Fibroblast of upper back skin (primary cell): ENCODE data around the gene GLRX.
"Not testable (repeated sequence)": the region's sequence is repeated elsewhere in the genome, so short reads cannot be mapped to it uniquely, and the experiment has no call there.

Source experiments
- DNase-seq: peaks from one replicate; pipeline ENCODE4 v3.0.0-alpha.2; 2013

The GLRX gene, protein sequence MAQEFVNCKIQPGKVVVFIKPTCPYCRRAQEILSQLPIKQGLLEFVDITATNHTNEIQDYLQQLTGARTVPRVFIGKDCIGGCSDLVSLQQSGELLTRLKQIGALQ

DNA sequence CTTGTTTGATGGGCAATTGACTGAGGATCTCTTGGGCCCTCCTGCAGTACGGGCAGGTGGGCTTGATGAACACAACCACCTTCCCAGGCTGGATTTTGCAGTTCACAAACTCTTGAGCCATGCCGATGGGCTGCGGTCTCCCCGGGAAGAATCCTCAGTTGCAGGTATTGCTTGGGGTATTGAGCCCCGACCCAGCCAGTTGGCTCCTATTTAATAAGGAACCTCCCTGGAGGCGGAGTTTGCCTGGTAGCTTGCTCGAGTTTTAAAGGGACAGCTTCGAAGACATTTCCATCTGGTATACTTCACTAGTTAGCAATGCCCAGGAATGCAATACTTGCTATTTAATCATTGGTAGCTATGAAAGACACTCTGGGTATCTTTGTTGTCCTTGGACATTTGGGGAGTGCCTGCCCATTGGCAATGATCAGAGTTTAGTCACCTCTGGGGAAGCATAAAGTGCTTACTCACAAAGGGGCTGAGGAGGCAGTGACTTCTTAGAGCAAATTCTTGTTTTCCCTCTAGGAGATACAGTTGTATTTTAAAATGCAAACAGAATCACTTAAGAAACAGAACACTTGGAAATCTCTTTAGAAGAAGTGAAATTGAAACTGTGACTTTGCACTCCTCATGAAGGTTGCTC, at the start of gene GLRX:
TSS of gene GLRX (minus strand) at position 185 of the 640 bp plus-strand sequence. CDS start at position 121, 64 bp downstream.
- DNase-seq = peak; percentile 83

DNA sequence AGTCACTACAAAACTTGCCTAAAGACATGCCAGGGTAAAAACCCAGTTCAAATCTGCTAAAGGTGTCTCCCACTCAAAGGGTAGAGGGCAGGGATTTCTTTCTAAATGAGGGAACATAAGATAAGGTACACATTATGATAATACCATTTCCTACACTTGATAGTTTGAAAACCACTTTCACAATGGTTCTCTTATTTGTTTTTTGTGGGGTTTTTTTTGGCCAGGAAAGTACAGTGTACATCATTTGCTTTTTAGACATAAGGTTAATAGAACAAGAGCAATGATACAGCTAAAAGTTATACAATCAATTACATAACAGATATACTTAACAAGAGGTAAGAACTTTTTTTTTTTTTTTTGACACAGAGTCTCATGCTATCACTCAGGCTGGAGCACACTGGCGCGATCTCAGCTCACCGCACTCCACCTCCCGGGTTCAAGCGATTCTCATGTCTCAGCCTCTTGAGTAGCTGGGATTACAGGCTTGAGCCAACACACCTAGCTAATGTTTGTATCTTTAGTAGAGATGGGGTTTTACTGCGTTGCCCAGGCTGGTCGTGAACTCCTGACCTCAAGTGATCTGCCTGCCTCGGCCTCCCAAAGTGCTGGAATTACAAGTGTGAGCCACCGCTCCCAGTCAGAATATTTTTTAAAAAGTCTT, 48.8 kb upstream of the GLRX start:
- no peak for DNase-seq

DNA sequence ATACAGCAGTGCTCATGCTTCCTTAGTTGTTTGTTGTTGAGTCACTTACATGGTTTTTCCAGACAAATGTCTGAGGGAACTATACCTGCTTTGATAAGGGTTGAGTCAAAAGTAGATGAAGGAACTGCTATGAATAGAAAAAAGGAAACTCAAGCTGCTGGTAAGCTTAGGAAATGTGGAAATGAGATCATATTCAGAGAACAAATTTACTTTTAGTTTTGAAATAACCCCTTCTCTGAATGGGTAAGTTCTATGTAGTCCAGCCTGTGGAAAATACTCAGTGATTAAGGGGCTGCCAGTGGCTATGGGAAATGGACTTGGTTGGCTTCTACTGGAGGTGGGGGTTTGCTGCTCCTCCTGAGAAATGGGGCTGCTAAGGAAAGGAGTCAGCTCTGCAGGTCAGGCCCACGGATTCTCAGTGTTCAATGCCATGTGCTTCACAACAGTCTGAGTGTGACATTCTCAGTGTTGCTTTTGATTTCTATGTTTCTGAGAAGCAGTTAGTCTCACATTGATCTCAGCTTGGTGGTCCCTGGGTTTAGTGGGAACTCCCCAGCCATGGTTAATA, 47.7 kb upstream of the GLRX start:
- DNase-seq = peak; percentile 49

DNA sequence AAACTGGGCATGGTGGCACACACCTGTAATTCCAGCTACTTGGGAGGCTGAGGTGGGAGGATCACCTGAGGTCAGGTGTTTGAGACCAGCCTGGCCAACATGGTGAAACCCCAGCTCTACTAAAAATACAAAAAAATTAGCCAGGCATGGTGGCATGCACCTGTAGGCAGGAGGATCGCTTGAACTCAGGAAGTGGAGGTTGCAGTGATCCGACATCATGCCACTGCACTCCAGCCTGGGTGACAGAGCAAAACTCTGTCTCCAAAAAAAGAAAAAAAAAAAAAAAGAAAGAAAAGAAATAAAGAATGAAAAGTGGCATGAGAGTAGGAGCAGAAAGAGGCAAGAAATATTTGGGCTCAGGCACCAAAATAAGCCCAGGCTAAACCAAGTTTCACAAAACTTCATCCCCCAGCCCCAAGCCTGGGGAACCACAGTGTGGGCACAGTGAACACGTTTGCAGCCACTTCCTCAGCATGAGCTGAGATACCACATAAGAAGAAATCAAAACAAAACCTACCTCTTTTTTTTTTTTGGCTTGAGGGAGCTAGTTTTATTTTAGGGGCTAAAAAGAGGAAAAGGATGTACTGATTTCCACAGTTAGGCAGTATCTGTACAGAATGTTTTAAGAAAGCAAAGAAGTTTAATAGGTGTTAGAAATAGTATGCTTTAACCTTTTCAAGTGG, 46.8 kb upstream of the GLRX start:
- not testable (repeated sequence) for DNase-seq

DNA sequence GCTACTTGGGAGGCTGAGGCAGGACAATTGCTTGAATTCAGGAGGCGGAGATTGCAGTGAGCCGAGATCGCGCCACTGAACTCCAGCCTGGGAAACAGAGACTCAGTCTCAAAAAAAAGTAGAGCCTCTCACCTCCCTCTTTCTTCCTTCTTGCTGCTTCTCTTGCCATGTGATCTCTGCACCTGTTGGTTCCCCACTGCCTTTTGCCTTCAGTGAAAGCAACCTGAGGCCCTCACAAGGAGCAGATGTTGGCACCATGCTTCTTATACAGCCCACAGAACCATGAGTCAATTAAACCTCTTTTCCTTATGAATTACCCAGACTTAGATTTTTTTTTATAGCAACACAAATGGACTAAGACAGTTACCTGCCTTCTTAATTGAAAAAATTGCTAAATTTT, 45.6 kb upstream of the GLRX start:
- DNase-seq = no peak

DNA sequence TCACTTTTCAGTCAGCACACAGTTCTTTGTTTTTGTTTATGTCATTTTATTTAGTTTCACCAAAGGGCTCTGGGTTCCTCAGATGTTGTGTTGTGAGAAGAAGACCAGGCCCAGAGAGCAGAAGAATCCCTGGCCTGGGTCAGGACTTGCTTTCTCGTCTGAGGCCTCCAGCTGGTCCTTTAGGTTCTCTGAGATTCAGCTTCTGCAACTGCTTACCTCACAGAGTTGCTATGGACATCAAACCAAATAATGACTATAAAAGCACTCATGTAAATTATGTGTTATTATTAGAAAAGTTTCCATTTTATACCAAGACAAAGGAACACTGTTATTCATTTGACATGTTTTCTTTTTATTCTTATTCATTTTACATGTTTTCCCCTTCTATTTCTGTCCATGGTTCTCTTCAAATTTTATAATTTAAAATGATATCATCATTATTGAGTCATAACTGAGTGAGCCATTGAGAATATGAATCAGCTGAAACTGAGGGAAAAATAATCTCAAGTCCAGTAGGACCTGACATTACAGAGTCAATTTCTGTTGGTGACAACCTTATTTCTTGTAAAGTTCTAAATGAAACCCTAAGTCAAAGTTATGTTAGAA, 44.0 kb upstream of the GLRX start:
- DNase-seq = no peak

DNA sequence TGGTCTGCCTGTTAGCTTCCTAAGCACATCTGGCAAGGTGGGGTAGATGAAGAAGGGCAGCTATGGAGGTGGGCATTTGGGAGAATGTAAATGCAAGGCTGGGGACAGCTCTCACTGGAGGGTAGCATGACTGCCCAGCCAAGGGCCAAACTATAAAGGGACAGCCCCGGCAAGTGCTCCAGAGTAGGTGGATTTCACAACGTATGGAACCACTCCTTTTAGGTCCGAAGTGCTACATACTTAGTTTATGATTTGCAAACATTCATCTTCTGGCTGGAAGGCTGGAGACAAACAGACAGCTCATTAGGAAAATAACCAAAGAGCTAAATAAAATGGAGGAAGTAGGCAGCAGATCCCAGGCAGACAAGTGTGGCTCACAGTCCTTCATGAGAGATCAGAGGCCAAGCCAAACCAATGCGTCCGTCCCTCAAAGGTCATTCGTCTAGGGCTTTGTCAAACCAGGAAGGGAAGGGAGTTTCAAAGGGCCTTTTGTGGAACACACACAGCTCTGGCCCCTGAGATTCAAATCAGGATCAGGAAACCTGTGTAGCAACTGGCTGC, 42.5 kb upstream of the GLRX start:
- DNase-seq = no peak

DNA sequence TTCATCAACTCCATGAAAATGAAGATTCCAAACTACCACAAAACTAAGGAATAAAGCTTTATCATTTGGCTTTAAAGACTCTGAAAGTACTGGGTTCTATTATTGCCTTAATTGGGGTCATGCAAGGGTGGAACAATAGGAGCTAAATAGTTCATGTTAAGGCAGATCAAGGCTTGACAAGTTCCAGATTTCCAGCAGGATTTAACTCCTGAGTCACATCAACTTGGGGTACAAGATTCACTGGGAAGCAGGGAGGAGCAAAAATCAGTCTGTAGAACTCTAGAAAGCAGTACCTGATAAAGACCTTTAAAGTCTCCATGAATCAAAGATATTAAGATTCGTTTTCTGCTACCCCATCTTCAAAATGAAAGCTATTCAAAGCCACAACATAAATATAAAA, 41.9 kb upstream of the GLRX start:
- no peak for DNase-seq

DNA sequence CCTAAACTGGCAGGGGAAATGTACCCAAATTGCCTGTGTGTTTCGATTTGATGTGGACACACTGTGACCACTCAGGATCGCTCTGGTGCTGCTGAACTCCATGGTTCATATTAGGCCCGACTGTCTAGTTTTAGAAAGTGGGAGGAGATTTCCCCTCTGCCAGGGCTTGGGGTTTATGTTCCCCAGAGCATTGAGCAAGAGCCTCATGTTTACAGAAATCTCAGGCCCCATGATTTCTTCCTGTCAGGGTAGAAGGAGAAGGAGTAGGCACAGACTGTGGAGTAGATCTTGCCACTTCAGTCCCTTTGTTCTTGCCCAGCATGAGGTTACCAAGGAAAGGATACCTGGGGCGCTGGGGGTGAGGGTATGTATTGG, 40.8 kb upstream of the GLRX start:
- DNase-seq = peak; percentile 63

DNA sequence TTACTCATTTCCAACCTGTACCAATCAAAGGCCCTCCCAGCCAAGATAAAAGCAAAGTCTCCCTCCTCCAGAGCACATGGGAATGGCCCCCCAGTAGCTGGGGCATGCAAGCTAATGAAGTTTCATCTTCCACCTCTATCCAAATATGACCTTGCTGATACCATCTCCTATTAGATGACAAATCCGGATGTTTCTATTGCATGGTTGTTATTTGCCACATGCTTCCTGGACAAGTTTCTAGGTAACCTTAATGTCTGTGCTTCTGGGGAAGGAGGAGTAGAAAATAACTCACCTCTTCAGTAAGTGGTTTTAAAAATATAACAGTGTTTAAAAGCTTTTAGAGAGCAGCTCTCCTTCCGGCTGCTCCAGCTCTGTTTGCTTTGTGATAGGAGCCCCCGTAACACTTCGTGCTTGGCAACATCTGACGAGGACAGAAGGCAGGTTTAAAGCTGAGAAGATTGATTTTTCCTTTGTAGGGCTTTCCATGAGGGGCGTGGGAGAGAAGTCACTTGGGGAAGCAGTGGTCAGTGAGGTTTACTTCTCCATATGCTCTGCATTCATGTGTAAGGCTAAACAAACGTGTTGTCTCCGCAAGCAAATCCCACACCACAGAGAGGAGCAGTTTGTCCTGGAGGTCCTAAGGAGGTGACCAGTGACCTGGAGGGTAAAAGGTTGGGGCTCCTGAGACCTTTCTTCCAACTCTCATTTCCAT, 40.3 kb upstream of the GLRX start:
- no peak for DNase-seq

DNA sequence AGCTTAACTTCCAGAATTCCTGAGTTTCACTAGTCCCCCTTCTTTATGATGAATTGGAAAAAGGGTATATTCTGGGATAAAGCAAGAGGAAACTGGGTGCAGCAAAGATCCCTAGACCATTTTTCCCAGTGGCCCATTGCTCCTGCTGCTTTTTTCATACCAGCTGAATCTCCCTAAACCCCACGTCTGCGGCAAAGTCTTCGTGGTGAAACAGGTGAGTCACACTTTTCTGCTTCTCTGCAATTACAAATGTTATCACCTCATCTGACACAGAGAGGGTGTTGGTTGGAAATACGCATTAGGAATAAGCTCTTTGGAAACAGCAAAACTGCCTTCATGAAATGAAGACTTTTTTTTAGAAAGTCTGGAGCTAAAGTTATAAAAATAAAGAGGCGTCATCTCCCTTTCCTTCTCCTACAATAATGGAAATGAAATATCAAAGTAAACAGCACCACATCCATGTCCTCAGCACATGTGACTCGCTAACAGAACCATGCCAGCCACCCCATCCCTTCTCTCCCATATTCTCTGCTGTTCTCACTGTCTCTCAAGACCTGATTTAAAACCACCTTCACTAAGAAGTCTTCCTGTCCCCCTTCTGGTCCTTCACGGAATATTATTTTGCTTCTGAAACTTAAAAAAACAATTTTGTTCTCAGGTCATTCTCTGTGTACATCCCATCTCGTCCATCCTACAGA, 39.5 kb upstream of the GLRX start:
- peak; percentile 56 for DNase-seq

DNA sequence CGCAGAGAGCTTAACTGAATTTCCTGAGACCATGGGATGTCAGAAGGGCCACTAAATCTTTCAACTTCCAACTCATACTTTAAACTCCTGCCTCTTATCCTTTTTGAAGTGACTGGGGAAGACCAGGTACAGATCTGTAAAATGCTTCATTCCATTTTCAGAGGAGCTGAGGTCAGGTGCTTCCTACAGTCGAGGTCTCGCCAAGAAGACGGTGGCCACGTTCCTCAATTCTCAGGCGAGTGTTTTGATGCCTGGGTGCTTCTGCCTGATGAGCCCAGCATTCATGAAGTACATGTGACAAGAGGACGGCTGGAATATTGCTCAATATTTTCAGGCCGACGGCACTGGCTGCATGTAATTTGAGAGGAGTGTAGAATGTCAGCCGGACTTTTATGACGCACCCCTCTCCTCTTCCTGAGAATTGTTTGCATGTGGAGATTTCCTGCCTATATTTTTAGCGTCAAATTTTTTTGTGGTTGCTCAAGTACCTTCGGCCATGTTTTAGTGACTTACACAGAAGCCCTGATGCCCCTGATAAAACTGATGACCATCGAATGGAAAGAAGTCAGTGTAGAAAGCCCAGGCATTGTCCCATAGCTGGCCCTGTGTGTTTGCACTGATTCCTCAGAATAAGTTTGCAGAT, 38.8 kb upstream of the GLRX start:
- DNase-seq = peak; percentile 97

DNA sequence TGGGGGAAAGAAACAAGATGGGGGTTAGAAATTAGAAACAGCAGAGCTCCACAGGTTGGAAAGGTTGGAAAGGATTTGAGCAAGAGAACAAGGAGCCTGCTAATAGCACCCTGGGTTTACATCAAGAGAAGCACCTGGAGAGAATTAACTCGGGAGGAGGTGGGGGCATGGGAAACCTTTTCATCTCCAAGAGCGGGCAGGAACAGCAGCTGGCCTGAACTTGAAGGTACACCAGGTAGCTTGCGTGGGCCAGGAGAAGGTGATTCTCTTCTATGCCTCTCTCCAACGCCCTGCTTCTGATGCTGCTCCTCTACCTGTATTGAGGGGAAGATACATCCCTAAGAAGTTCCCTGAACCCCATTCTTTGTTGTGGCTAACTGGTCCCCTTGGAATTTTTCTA, 37.1 kb upstream of the GLRX start:
- no peak for DNase-seq

DNA sequence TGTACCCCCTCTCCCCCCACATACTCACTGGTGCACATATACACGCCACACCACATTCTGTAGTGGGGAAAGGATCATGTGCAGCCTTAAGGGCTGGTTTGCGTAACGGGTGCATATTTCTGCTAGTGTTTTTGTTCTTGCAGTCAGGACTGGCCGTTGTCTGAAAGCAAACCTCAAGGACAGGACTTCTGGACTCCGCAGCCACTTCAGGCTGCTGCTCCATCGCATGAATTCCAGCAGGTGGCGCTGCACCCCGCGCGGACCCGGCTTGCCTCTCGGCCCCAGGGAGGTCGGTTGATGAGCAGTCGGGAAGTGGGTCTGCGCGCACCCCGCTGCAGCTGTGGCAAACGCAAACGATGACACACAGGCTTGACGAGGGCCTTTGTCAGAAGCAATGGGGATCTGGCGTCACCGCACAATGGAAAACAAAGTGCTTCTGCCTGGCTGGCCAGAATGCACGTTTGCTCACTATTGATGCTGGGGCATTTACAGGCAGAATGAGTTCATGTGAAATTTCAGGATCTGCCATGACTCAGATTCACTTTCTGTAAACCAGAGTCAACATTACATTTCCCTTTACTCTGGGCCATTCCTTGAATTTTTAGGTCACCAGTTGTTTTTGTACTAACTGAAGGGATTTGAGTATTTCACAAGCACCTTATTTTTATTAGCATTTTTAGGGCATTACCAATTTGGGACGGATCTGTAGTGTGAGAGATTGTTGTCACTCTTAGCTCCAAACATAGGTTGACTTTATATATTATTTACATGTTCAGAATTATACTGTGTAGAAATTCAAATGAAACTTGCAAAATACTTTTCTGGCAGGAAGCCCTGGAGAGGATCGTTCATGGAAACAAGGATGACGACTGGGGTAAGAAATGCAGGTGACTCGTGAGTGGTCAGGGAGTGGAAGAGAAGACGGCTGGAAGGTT, 36.4 kb upstream of the GLRX start:
- peak; percentile 97 for DNase-seq

DNA sequence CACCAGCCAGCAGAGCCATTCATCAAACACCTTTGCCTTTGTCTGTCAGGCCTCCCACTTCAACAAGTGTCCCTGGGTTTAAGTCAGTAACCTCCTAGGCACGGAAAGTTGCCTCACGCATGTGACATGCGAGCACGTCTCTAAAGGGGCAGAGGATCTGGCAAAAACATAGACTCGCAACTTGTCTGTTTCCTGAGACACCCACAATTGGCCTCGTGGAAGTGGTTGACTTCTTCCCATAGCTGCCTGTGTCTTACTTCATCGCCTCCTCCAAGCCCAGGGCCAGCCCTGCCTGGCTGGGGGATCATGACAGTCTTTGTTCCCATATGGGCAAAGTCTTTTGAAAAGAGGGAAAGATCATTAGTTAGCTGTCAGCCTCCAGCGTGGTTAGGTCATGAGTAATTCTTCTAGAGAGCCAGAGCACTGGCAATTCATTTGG, 35.5 kb upstream of the GLRX start:
- peak; percentile 95 for DNase-seq

DNA sequence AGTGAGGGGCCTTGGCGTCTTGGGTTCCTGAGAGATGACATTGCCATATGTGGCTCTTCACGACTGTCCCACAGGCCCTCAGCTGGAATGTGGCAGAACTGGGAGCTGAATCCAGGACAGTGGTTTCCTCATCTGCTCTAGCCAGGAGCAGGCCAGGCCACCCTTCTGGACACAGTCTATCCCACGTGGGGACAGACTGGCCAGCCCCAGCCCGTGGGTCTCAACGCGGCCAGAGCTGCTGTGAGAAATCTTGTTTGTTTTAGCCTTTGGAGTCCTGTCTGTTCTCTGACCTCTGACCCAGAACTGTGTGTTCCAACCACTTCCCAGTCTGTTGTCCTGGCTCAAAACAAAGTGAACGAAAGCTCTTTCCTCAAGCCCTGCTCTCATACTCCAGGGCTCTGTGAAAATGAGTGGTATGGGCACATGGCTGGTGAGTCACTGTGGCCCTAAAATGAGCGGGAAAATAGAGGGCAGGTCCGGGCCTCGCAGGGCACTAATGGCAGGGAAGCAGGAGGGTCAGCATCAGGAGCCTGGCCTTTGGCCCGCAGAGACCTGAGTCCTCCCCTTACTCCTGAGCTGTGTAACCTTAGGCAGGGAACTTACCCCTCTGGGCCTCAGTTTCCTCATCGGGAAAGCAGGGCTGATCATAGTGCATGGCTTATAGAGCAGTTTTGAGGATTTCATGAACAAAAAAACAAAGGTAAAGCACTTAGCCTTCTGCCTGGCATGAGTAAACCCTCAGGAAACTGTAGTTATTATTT, 34.8 kb upstream of the GLRX start:
- no peak for DNase-seq

DNA sequence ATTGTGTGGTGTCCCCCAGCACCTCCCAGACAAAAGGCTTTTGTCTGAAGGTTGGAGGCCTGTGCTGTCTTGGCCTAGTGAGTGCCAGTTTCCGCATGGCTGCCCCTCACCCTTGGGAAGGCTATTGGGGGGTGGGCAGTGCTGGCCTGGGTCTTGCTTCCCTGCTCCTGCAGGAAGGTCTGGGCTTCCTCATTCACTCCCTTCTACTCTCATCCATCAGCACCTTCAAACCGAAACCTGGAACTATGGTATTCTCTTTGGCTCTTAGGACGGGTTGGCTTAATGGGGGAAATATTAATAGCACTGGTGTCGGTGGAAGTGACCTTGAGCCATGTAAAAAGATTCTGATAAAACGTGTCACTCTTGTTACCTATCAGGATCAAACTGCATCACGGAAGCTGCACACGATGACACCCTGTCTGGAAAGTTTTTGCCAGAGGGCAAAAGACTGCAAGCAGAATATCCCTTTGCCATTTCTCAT, 34.0 kb upstream of the GLRX start:
- no peak for DNase-seq

DNA sequence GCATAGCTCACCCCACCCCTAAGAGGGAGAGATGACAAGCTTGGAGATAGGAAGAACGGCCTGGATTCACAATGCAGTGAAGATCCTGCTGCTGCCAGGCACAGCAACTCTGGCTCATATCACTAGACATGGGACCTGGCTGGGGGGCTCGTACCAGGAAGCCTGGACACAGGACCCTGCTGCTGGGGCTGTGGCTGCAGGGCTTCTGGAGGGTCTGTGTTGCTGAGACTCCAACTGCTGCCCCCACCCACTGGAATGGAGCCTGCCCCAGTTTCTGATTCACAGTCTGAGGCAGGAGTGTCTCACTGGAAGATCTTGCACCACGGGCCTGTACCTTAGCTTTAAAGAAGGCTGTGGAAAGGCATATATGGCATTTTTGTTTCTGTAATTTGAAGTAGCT, 31.0 kb upstream of the GLRX start:
- DNase-seq = no peak

DNA sequence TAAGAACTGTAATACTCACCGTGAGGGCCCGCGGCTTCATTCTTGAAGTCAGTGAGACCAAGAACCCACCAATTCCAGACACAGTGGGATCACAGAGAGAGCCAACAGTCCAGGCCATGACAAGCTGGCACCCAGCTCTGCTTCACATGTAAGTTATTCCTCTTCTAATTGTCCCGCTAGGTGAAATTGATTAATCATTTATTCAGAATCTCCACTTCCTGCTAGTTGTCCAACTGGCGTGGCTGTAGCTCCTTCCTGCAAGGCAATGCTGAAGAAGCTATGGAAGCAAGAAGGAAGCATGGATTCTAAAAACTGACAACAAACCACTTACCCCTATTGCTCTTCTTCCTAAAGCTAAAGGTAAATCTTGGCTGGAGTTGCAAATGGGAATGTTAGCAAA, 30.0 kb upstream of the GLRX start:
- no peak for DNase-seq
